H54 (cell line): ENCODE data around the gene CXCL12.

Source experiments
- DNase-seq: peaks from one replicate; pipeline ENCODE4 v3.0.0; 2011; ENCODE audit warnings: low spot score, mixed read lengths; ENCODE audit not compliant: insufficient read length
- FAIRE-seq: peaks from 3 replicates; lab custom pipeline; 2011; peaks lifted over from hg19 to GRCh38; lab: Jason Lieb, UNC
- POLR2A ChIP-seq: IDR thresholded peaks from 2 replicates; pipeline ENCODE4 v1.6.1; 2011; ENCODE audit warnings: low read depth, mild to moderate bottlenecking, low read length

The CXCL12 gene

DNA sequence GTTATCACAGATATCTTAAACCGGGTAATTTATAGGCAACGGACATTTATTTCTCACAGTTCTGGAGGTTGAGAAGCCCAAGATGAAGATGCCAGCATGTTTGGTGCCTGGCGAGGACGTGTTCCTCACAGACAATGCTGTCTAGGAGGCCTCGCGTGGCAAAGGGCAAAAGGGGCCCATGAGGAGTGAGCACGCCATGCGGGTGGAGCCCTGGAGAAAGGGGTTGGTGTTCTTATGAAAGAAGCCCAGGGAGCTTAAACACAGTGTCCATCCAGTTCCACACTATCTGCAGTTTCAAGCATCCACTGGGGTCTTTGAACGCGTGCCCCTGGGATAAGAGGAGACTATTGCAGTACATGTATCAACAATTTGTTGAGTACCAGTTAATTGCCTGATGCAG, 51.4 kb downstream of the CXCL12 start:
- FAIRE-seq (no peak), DNase-seq (no peak)

DNA sequence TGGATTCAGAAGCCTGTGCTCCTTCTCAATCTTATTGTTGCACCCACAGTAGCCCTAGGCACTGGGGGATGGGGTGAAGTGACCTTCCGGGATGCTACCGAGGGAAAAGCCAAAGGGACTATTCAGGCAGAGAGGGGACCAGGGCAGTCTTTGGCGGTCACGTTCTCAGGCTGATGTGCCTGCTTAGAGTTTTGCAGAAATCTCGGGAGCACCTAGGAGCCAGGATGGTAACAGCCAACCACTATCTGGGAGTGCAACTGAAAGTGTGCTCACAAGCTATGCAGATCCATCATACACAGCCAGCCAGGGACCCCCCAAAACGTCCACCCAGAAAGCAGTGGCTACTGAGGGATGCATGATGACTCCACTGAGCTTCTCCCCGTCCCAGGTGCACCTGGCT, 52.4 kb downstream of the CXCL12 start:
- no peak for FAIRE-seq
- no peak for TF ChIP-seq POLR2A
- DNase-seq: no peak

More for the DNA sequence above, 51.4 kb downstream of the CXCL12 start:
- TF ChIP-seq POLR2A: no peak

DNA sequence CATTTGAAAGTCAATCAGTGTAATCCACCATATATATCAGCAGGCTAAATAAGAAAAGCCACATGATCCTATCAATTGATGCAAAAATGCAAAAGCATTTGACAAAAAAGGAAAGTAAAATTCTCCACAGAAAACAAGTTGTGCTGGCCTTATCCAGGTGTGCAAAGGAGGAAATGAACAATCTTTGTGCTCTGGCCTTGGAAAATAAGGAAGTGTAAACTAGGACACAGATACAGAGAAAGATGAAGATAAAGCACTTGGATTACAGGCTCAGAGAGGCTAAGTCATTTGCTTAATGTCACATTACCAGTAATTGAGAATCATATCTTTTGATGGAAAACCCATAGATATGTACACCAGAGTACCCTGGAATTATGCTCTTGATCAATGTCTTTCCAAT, 54.5 kb downstream of the CXCL12 start:
- no peak for TF ChIP-seq POLR2A
- no peak for FAIRE-seq
- DNase-seq: no peak

DNA sequence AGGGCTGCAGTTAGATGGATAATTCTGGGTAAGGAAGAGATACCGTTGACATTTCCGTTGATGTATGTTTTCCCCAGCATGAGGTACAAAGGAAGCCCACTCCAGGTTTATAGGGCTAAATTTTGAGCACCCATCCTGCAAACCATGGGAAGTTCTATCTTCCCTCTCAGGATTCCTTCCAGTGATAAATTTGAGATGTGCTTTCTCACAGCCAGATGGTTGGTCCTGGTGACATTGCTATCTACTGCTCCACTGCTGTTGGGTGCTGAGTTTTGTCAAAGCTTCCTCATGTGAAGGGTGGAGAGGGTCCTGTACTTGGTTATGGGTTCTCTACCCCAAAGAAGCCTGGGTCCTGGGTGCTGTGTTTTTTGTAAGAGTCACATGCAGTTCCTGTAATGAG, 57.4 kb downstream of the CXCL12 start:
- no peak for FAIRE-seq
- TF ChIP-seq POLR2A: no peak

More for the DNA sequence above, 57.4 kb downstream of the CXCL12 start:
- no peak for DNase-seq
